Chondrocyte (in vitro differentiated cells): Measurements from ENCODE around the gene IQCB1. TPM values are rescaled to one million over a fixed set of nuclear protein-coding genes. Genes with fewer than 3 reads are reported as not detected.

ENCODE experiments used
- DNase-seq: peaks from one replicate; pipeline ENCODE4 v3.0.0; 2021; ENCODE audit warnings: mixed read lengths, low spot score
- H3K27ac Mint-ChIP-seq: one replicate; pipeline ENCODE4 v1.8.0; 2021; ENCODE audit warnings: mild to moderate bottlenecking, moderate library complexity, mixed read lengths; ENCODE audit not compliant: unreplicated experiment
- H3K27me3 Mint-ChIP-seq: 2 replicates; pipeline ENCODE4 v1.8.0; 2021; ENCODE audit warnings: low read depth, mixed read lengths
- H3K36me3 Mint-ChIP-seq: 2 replicates; pipeline ENCODE4 v1.8.0; 2021; ENCODE audit warnings: low read depth, mixed read lengths
- H3K4me1 Mint-ChIP-seq: 2 replicates; pipeline ENCODE4 v1.8.0; 2021; ENCODE audit warnings: low read depth, mild to moderate bottlenecking, mixed read lengths
- H3K4me3 Mint-ChIP-seq: one replicate; pipeline ENCODE4 v1.8.0; 2021; ENCODE audit warnings: mild to moderate bottlenecking, moderate library complexity, mixed read lengths; ENCODE audit not compliant: unreplicated experiment
- H3K9me3 Mint-ChIP-seq: 2 replicates; pipeline ENCODE4 v1.8.0; 2021; ENCODE audit warnings: low read depth, mixed read lengths
- total RNA-seq: library from RNA; stranded (reverse); gene quantifications from 3 replicates; pipeline ENCODE4 v1.2.1, GENCODE V29; 2021
- TF ChIP-seq, protein P1 (sequence below): fragments of 200-600 bp; sonication (generic); IDR thresholded peaks from 2 replicates; pipeline ENCODE4 v1.5.0; 2021; ENCODE audit warnings: antibody characterized with exemption, mild to moderate bottlenecking, moderate library complexity

IQCB1 gene
- total RNA-seq, 1 donor from 2014 or later, result 12.6 TPM

DNA sequence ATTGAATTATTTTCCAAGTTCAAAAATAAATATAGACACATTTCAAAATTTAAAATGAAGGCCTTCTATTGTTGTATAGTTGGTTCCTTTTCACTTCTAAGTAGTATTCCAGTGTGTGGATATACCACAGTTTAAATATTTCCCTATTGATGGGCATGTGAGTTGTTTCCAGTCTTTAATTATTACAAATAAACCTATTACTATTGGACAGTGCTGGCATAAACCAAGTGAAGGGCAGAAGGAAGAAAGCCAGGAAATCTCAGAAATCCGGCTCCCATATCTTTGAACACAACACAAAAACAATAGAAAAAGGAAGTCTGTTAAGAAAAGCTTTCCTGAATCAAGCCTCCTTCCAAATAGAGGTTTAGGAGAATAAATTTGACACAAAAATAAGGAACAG, 111.4 kb downstream of the IQCB1 start:
- H3K27me3 Mint-ChIP-seq, result no peaks in the 10 kb centered on the region
- DNase-seq, result no peak
- TF ChIP-seq, protein P1, sequence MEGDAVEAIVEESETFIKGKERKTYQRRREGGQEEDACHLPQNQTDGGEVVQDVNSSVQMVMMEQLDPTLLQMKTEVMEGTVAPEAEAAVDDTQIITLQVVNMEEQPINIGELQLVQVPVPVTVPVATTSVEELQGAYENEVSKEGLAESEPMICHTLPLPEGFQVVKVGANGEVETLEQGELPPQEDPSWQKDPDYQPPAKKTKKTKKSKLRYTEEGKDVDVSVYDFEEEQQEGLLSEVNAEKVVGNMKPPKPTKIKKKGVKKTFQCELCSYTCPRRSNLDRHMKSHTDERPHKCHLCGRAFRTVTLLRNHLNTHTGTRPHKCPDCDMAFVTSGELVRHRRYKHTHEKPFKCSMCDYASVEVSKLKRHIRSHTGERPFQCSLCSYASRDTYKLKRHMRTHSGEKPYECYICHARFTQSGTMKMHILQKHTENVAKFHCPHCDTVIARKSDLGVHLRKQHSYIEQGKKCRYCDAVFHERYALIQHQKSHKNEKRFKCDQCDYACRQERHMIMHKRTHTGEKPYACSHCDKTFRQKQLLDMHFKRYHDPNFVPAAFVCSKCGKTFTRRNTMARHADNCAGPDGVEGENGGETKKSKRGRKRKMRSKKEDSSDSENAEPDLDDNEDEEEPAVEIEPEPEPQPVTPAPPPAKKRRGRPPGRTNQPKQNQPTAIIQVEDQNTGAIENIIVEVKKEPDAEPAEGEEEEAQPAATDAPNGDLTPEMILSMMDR, result no peak
- no peak overlapping the region for H3K27ac Mint-ChIP-seq
- peaks cover 55% of the 10 kb centered on the region for H3K36me3 Mint-ChIP-seq
- H3K9me3 Mint-ChIP-seq, result peaks cover 5% of the 10 kb centered on the region
- H3K4me1 Mint-ChIP-seq, result no peaks in the 10 kb centered on the region
- no peak overlapping the region for H3K4me3 Mint-ChIP-seq

DNA sequence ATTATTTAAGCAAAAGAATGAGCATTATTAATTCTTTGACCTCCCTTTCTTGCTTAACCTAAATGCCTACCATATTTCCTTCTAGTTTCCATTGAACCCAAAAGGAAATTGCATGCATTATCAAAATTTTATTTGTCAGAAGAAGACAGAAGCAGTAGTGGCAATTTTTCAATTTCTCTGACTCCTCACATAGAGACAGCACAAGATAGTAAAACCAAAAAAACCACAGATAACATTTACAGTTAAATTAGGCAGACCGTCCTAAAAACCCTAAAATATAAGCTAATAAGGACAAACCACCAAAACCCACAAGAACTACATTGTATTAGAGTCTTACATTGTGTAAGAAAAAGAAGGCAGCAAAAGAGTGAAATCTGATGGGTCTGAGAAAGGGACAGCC, 112.4 kb downstream of the IQCB1 start:
- H3K4me3 Mint-ChIP-seq, result no peak overlapping the region
- H3K4me1 Mint-ChIP-seq, result no peaks in the 10 kb centered on the region
- no peaks in the 10 kb centered on the region for H3K27me3 Mint-ChIP-seq
- TF ChIP-seq, protein P1, result no peak
- H3K36me3 Mint-ChIP-seq, result peaks cover 62% of the 10 kb centered on the region
- H3K9me3 Mint-ChIP-seq, result peaks cover 5% of the 10 kb centered on the region
- no peak for DNase-seq
- H3K27ac Mint-ChIP-seq, result no peak overlapping the region

GRCh38 chr3:121720163-121720562, 114.7 kb downstream of the IQCB1 start:
- Mint-ChIP-seq H3K9me3 (peaks cover 5% of the 10 kb centered on the region), H3K36me3 (peaks cover 64% of the 10 kb centered on the region), H3K4me3 (no peak overlapping the region), H3K27ac (no peak overlapping the region), H3K27me3 (no peaks in the 10 kb centered on the region), H3K4me1 (no peaks in the 10 kb centered on the region)
- TF ChIP-seq, protein P1, result no peak
- no peak for DNase-seq

Other genes starting within 250 kb of the IQCB1 start
- gene FBXO40, start 241.7 kb downstream of the IQCB1 start, total RNA-seq, result 0.08 TPM in 1 of 3 replicates, not detected in the others
- 0.44 to 1.4 TPM (median 0.82 TPM) in 3 replicates for gene HCLS1, start 174.2 kb downstream of the IQCB1 start, total RNA-seq
- 63.6 to 88.0 TPM (median 65.0 TPM) in 3 replicates for gene GOLGB1, start 85.3 kb downstream of the IQCB1 start, total RNA-seq
- gene EAF2, start 149 bp upstream of the IQCB1 start, total RNA-seq, result 2.4 to 3.7 TPM (median 2.7 TPM) in 3 replicates
- gene SLC15A2, start 59.3 kb upstream of the IQCB1 start, total RNA-seq, result 0.92 to 4.1 TPM (median 1.4 TPM) in 3 replicates
- gene ILDR1, start 187.2 kb upstream of the IQCB1 start, total RNA-seq, result not detected in 3 replicates
- not detected in 3 replicates for gene CD86, start 220.3 kb upstream of the IQCB1 start, total RNA-seq